AG04449 (cell line): Measurements from ENCODE around the gene EFTUD2.

Source experiments
- CTCF ChIA-PET: fragments of 350-600 bp; formaldehyde crosslinking; extraction: SDS; loops from one replicate; lab custom pipeline; 2021; ENCODE audit warnings: antibody characterized with exemption; lab: Yijun Ruan, JAX
- POLR2A ChIA-PET: fragments of 400-600, 350-600 bp; formaldehyde crosslinking; extraction: SDS; loops from one replicate; lab custom pipeline; 2020; ENCODE audit warnings: antibody characterized with exemption, inconsistent platforms; lab: Yijun Ruan, JAX
- DNase-seq: peaks from one replicate; pipeline ENCODE4 v3.0.0-alpha.2; 2010; ENCODE audit warnings: low read depth, low spot score
- H3K4me3 ChIP-seq: 2 replicates; pipeline ENCODE4 v1.5.1; 2011; ENCODE audit warnings: low read depth, mild to moderate bottlenecking, control low read depth, low read length
- CTCF ChIP-seq: IDR thresholded peaks from one replicate; pipeline ENCODE4 v1.5.1; 2011; ENCODE audit warnings: mild to moderate bottlenecking, moderate library complexity, low read length, control low read depth, inconsistent platforms; ENCODE audit not compliant: insufficient read depth; ENCODE audit errors: missing control alignments

EFTUD2 gene

GRCh38 chr17:44910231-44911106 lies 11.2 kb upstream of the EFTUD2 start:
- ChIA-PET POLR2A (interaction anchor here (0.9 to 1.6 kb wide), 4 partner anchors 9 to 238 kb away, joined by 3 to 6 read pairs (median 4); partner anchors contain the start of genes EFTUD2 and HEXIM1), CTCF (interaction anchor here (0.7 to 22.1 kb wide), 17 partner anchors 10 to 225 kb away, joined by 3 to 673 read pairs (median 3); partner anchors contain the start of genes ACBD4 and EFTUD2)
- TF ChIP-seq CTCF: no peak
- DNase-seq: no peak
- no peak overlapping the region for H3K4me3 ChIP-seq

- CTCF ChIA-PET: interaction anchor here (0.8 to 22.1 kb wide), 11 partner anchors 9 to 226 kb away, joined by 3 to 673 read pairs (median 4); partner anchors contain the start of genes ACBD4 and EFTUD2
- H3K4me3 ChIP-seq: peak overlapping the region; percentile 32; the same call in 1 of the 2 replicates
- TF ChIP-seq CTCF: no peak
- peak; percentile 45 for DNase-seq
- POLR2A ChIA-PET: interaction anchor here (0.8 to 1.6 kb wide), 4 partner anchors 11 to 239 kb away, joined by 3 to 6 read pairs (median 4); partner anchors contain the start of genes C1QL1, EFTUD2 and HEXIM1
Observed at GRCh38 chr17:44909681-44910144, 10.5 kb upstream of the EFTUD2 start.

- no peak for TF ChIP-seq CTCF
- no peak overlapping the region for H3K4me3 ChIP-seq
- ChIA-PET POLR2A (interaction anchor here (0.8 to 1.6 kb wide), 3 partner anchors 10 to 59 kb away, joined by 3 to 6 read pairs (median 4); partner anchors contain the start of genes C1QL1 and EFTUD2), CTCF (interaction anchor here (0.8 to 22.1 kb wide), 5 partner anchors 8 to 227 kb away, joined by 3 to 673 read pairs (median 41); partner anchors contain the start of genes ACBD4 and EFTUD2)
- no peak for DNase-seq
Observed at GRCh38 chr17:44908761-44909326, 9.6 kb upstream of the EFTUD2 start.

- H3K4me3 ChIP-seq: no peak overlapping the region
- CTCF ChIA-PET: interaction anchor here (1.2 to 22.1 kb wide), 5 partner anchors 10 to 227 kb away, joined by 4 to 673 read pairs (median 12); partner anchors contain the start of gene ACBD4
- no peak for DNase-seq
- TF ChIP-seq CTCF: no peak
- POLR2A ChIA-PET: no interaction called here
Observed at GRCh38 chr17:44907729-44908470, 8.7 kb upstream of the EFTUD2 start.

GRCh38 chr17:44906763-44907728 lies 7.8 kb upstream of the EFTUD2 start:
- DNase-seq: no peak
- POLR2A ChIA-PET: no interaction called here
- CTCF ChIA-PET: interaction anchor here (1.2 to 22.1 kb wide), 4 partner anchors 11 to 228 kb away, joined by 4 to 673 read pairs (median 10); partner anchors contain the start of gene ACBD4
- H3K4me3 ChIP-seq: no peak overlapping the region
- TF ChIP-seq CTCF: no peak
